Uterus (tissue), 2 donors: ENCODE data around the gene KRTAP5-10.

ENCODE experiments used
- POLR2A ChIP-seq, 2 donors: fragments of 450-650 bp; IDR thresholded peaks; one replicate each; pipeline ENCODE4 v1.6.1; 2016; ENCODE audit warnings: antibody characterized with exemption in 2 of 2, mild to moderate bottlenecking in 1 of 2, moderate library complexity in 1 of 2
- TF ChIP-seq, protein P1 (sequence below), 4 experiments: fragments of 200-600 bp in 2 of 4; fragments of 450-650 bp in 2 of 4; sonication (generic) in 2 of 4; IDR thresholded peaks; one replicate each; pipeline ENCODE4 v1.5.1; 2016 to 2019; ENCODE audit warnings: antibody characterized with exemption in 4 of 4, mild to moderate bottlenecking in 2 of 4, moderate library complexity in 1 of 4

DNA sequence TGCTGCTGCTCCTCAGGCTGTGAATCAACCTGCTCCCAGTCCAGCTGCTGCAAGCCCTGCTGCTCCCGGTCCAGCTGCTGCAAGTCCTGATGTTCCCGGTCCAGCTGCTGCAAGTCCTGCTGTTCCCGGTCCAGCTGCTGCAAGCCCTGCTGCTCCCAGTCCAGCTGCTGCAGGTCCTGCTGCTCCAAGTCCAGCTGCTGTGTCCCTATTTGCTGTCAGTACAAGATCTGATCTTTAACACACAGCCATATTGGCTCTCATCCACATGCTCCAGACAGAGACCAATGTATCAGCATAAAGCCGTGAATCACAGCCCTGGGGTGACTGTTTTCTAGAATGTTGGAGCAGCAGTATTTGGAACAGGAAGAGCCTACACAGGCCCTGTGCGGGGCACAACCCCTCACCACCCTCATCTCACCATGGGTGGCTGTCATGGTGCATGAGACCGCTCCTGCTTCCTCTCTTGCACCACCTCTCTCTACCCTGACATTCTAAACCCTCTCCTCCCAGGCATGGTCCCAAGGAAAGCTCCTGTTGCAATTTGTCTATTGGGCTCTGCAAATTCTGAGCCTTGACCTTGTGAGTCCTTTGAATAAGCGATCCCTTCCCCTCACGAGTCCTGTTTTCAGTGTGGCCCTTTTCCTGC is 3.5 kb downstream of the KRTAP5-10 start:
- TF ChIP-seq, protein P1, sequence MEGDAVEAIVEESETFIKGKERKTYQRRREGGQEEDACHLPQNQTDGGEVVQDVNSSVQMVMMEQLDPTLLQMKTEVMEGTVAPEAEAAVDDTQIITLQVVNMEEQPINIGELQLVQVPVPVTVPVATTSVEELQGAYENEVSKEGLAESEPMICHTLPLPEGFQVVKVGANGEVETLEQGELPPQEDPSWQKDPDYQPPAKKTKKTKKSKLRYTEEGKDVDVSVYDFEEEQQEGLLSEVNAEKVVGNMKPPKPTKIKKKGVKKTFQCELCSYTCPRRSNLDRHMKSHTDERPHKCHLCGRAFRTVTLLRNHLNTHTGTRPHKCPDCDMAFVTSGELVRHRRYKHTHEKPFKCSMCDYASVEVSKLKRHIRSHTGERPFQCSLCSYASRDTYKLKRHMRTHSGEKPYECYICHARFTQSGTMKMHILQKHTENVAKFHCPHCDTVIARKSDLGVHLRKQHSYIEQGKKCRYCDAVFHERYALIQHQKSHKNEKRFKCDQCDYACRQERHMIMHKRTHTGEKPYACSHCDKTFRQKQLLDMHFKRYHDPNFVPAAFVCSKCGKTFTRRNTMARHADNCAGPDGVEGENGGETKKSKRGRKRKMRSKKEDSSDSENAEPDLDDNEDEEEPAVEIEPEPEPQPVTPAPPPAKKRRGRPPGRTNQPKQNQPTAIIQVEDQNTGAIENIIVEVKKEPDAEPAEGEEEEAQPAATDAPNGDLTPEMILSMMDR (IDR thresholded peaks at IDR 0.05) = no peak
- no peak for TF ChIP-seq POLR2A (IDR thresholded peaks at IDR 0.05)
